HG03575 (cell line): ENCODE measurements around the gene NRG4.
"Not testable (repeated sequence)": the region's sequence is repeated elsewhere in the genome, so short reads cannot be mapped to it uniquely, and the experiment has no call there.

Source experiments
- ATAC-seq: cut with Tn5 transposase; IDR thresholded peaks from one replicate; pipeline ENCODE4 v1.9.1; 2021; ENCODE audit not compliant: unreplicated experiment, insufficient number of reproducible peaks, low FRiP score; ENCODE audit errors: extremely low read depth

Gene NRG4

DNA sequence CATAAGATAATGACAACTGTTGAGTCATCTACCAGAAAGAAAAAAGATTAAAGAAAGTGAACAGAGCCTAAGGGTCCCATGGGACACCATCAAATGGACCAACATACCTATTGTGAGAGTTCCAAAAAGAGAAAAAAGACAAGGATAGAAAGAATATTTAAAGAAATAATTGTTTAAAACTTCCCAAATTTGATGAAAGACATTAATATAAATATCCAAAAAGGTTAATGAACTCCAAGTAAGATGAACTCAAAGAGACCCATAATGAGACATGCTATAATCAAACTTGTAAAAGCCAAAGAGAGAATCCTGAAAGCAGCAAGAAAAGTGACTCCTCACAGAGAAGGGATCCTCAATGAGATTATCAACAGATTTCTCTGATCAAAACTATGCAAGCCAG, 8.9 kb downstream of the NRG4 start:
- no peak for ATAC-seq

DNA sequence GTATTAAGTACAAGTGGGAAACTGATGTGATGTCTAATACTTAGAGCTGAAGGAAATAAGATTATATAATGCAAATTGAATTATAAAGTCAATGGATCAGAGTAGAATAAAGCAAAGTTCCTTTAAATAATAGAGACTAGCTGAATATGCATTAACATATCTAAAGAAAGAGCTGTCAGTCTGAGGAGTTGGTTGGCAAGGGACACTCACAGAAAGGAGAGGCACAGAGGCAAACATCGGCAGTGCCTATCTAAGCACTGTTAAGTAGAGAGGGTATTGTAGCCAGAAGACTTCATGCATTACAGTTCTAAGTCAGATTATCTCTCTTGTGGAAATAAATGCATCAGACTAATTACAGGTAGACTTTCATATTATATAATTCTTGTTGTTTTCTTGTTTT, 16.6 kb downstream of the NRG4 start:
- no peak for ATAC-seq

DNA sequence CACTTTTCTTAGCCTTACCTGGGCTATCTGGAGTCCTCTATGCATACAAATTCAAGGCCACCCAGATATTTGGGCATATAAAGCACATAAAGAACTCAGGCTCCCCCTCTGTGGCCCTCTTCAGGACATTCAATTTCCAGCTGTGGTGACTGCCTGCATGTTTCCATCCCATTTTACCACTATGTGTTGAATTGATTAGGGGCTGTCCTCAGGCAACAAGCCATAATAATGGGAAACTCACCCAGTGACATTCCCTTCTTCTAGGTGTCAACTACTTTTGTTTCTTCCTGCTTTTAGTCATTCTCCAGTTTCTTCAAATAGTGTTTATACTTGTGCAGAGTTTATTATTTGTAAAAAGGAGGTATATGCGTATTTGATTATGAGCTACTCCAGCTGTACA, 18.0 kb downstream of the NRG4 start:
- ATAC-seq: no peak

DNA sequence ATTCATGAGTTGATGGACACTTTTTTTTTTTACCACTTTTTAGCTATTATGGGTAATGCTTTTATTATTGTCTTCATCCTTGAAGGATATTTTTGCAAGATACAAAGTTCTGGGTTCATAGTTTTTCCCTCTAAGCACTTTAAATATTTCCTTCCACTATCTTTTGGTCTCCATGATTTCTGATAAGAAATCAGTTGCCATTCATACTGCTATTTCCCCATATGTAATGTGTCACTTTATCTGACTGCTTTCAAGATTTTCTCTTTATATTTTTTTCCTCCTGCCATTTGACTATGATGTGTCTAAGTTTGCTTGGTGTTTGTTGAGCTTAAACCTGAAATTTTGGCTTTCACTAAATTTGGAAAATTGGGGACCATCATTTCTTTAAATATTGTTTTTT, 19.3 kb downstream of the NRG4 start:
- ATAC-seq: no peak

DNA sequence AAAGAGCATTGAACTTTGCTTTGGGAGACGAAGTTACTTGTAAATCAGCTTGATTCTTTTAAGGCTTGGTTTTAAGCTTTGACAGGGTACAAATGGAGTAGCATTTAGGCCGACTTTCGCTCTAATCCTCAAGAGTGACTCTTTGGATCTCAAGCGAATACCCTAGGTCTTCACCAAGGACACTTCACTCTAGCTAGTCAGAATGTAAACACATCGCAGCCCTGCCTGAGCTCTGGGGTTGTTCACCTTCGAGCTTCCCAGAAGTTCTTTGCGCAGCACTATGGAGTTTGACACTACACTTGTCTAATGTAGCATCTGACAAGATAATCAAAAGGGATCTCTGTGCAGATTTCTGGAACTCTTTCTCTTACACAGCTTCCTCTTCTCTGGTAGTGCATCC, 22.3 kb downstream of the NRG4 start:
- no peak for ATAC-seq

DNA sequence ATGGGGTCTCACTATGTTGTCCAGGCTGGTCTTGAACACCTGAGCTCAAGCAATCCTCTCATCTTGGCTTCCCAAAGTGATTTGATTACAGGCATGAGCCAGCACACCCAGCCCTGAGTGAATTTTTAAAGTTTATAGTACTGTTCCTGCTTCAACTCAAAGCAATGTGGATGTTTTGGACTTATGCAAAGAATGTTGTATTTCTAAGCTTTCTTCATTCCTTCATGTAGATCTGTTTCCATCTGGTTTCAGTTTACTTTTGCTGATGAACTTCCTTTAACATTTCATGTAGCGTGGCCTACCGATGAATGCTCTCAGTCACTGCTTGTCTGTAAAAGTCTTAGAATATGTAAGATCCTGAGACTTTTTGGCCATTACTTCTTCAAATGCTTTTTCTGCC, 23.2 kb downstream of the NRG4 start:
- no peak for ATAC-seq

DNA sequence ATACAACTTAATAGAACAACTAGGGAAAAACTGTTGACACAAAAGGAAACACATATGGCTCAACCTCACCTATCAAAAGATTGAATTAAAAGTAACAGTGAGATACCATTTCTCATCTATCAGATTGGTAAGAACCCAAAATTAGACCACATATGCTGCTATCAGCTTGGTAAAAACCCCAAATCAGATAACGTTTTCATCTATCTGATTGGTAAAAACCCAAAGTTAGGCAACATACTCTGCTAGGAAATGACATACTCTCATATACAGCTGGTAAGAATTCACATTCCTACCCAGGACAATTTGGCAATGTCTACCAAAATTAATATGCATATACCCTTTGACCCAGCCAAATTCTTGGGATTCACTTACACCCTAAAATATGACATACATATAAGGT, 26.3 kb downstream of the NRG4 start:
- no peak for ATAC-seq

DNA sequence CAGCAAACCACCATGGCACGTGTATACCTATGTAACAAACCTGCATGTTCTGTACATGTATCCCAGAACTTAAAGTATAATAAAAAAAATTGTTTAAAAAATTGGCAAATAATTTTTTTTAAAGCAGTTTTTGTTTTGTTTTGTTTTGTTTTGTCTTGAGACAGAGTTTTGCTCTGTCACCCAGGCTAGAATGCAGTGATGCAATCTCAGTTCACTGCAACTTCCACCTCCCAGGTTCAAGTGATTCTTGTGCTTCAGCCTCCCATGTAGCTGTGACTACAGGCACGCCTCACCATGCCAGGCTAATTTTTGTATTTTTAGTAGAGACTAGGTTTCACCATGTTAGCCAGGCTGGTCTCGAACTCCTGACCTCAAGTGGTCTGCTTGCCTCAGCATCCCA, 27.5 kb downstream of the NRG4 start:
- ATAC-seq: not testable (repeated sequence)

DNA sequence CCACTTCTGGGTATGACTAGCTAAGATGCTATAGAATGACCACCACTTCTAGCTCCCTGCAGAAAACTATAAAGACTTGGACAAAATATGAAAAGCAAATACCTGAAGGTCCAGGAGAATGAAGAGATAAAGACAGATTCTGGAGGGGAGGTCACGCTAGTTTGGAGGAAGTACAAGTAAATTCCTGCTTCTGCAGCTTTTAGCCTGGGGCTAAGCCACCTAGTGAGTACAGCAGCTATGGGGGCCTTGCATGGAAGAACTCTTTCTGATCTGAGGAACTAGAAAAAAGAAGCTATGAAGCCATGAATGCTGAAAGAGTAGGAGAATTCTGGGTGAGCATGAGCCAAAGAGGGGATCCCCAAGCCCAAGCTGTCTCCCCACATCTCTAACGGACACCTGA, 29.8 kb downstream of the NRG4 start:
- ATAC-seq: no peak

DNA sequence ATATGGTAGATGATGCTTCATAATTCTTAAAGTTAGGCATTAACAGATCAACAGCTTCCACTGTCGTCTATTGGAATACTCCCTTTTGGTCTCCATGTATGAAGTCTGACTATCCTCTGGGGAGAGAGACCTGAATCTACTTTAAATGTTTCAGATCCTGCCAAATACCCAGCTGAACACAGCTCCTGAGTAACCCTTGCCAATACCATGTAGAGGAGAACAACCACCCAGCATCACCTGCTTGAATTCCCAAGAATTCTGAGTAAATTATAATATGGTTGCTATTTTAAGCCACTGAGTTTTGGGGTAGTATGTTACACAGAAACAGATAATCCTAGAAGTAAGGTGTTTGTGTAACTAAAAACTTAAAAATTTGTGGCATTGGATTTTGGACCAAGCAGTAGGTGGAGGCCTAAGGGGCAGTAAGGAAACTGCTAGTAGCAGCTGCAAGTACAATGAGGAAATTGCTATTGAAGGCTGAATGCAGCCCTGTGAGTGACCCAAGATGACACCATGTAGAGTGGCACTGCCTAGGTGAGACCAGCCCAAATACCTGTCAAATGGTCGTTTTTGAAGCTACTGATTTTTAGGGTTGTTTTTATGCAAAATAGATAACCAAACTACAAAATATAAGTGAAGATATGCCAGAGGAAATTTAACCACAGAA, 30.9 kb downstream of the NRG4 start:
- ATAC-seq: no peak

DNA sequence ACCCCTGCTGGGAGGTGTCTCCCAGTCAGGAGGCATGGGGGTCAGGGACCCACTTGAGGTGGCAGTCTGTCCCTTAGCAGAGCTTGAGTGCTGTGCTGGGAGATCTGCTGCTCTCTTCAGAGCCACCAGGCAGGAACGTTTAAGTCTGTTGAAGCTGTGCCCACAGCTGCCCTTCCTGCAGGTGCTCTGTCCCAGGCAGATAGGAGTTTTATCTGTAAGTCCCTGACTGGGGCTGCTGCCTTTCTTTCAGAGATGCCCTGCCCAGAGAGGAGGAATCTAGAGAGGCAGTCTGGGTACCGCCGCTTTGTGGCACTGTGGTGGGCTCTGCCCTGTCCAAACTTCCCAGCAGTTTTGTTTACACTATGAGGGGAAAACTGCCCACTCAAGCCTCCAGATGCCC, 35.5 kb downstream of the NRG4 start:
- ATAC-seq: not testable (repeated sequence)

DNA sequence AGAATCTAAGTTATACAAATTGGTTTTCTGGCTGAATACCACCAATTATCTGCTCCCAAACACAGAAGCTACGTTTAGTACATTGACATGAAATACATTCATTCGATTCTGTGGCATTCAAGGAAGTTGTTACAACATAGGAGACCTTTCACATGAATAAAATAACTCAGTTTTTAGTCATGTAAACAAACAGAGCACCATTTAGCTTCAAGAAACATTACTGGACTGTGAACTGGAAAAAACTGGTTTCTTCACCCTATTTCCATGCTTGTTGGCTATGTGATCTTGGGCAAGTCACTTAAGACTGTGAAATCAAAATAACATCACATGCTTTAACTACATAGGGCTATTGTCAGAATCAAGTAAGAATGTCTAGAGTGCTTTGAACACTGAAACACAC, 46.2 kb downstream of the NRG4 start:
- ATAC-seq: no peak

DNA sequence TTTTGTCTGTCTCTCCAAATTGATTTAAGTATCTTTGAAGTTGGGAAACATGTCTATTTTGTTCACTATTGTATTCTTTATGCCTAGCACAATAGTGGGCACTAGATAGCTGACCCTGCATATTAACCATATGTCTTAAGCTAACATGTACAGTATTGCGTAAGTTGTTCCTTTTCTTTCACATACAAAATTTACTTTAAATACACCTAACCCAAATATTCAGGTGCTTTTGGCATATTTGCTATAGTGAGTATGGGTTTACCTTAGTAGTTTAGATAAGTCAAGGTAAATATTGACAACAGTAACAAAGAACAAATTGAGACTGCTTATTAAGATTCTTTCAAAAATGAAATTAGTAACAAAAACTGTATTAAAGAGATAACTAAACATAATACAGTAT, 50.9 kb downstream of the NRG4 start:
- no peak for ATAC-seq

DNA sequence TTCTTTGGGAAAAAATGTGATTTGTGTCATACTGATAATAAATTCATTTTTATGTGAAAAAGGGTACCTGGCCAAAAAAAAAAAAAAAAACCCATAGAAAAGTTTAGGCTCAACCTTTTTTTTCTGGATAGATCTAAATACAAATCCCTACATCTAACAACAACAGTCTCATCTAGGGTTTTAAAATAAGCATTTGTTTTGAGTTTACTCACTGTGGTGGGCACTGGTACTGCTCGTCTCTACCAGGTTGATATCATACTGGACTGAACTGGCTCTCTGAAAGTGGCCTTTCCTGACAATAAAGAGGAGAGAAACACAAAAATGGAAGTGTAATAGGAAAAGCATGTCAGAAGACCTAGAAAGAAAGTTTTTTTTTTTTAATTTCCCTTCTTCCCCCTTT, 56.5 kb downstream of the NRG4 start:
- ATAC-seq: no peak

DNA sequence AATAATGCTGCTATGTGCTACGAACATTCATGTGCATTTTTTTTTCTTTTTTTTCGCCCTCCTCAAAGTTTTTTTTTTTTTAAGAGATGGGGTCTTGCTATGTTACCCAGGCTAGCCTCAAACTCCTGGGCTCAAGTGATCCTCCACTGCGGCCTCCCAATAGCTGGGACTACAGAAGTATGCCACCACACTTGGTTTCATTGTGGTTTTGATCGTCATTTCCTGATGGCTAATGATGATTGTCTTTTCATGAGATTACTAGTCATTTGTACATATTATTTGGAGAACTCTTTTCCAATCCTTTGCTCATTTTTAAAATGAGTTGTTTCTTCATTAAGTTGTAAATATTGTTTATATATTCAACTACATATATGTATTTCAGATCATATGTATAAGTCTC, 59.7 kb downstream of the NRG4 start:
- no peak for ATAC-seq

DNA sequence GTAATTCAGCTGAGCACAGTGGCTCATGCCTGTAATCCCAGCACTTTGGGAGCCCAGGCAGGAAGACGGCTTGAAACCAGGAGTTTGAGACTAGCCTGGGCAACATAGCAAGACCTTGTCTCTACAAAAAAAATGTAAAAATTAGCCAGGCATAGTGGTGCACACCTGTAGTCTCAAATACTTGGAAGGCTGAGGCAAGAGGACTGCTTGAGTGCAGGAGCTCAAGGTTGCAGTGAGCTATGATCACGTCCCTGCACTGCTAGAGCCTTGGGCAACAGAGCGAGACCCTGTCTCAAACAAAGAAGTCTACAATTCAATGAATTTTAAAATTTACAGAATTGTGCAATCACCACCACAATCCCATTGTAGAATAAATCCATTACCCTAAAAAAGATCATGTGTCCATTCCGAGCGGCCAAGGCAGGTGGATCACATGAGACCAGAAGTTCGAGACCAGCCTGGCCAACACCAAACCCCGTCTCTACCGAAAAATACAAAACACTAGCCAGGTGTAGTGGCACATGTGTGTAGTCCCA, 63.4 kb downstream of the NRG4 start:
- no peak for ATAC-seq

DNA sequence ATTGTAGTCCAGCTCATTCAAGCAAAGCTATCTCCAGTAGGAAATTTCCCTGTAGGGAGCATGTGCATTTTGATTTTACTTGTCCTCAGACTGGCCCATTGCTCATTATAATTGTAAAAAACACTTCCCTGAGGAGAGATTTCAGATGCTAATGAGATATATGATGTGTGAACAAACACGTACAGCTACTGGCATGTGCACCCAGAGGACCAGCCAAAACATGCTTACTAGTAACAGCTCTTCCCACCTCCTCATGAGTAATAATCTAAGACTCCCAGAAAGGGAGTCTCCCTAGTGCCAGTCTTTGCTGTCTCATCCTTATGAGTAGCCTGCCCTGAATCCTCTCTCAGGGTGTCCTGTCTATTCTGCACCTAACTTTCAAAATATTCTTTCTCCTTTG, 65.1 kb downstream of the NRG4 start:
- ATAC-seq: no peak

DNA sequence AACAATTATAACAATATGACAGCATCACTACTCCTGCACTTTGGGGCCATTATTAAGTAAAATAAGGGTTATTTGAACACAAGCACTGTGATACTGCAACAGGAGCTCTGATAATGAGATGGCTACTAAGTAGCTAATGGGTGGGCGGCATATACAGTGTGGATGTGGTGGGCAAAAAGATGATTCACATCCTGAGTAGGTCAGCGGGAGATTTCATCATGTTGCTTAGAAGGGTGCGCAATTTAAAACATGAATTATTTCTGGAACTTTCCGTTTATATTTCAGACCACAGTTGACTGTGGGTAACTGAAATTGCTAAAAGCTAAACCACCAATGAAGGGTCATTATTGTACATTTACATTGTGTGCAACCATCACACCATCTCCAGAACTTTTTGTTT, 66.3 kb downstream of the NRG4 start:
- ATAC-seq: no peak

DNA sequence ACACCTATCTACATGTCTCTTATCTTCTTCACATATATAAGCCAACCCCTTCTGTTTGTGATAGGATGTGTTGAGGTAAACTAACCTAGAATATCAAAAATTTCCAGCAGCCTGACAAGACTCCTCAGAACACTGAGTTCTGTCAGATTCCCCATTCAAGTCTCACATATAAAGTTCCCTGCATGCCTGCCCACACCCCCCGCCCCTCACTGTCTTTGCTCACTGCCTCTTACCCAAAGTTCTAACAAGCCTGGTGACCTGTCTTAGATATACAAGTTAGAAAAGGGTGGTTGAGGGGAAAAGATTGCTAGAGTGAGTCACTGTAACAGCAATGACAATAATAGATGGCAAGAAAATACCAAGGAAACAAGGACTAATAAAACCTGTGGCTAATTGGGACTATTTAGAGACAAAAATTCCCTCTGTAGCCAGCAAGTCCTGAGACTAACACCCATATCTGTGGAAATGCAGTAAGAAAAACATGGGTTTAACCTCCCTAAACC, 68.5 kb downstream of the NRG4 start:
- no peak for ATAC-seq

DNA sequence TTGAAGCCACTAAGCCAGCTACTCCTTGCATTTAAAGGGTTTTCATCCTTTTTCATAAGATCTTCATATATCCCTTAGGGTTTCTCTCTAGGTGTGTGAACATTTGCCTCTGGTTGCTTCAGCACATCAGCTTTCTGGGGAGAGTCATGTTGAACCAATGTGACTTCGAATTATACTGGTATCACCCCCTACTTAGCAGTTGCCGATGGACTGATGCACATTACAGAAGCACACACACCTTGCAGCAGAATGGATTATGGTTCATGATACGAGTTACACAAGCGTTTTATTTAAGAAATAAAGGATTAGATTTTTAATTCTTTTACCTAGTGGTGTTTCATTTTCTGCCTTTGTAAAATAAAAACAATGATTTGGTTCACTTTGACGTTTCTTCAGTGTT, 69.0 kb downstream of the NRG4 start:
- no peak for ATAC-seq

DNA sequence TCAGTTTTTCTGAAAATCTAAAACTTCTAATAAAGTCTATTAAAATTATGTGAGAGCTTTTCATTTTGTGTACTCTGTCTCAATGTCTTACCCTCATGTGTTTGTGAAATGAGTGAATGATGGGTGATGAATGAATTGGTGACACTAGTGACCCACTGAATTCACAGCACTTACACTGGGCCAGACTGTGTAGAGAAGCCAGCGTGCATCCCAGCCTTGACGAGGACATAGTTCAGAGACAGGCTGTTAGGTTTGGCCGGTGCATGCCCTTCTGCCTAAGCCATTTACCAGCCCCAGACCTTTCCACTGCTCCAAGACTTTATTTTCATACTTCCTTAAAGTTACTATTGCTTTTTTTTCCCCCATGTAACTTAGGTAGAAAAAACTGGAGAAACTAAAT, 69.8 kb downstream of the NRG4 start:
- ATAC-seq: no peak
